Activated T-helper 17 cell treated with anti-CD3 and anti-CD28 coated beads, Interleukin-2, amount 50 U/mL, for 72 hours (primary cell): ENCODE measurements around the gene TMC2. TPM values are rescaled to one million over a fixed set of nuclear protein-coding genes. Genes with fewer than 3 reads are reported as not detected.
A peak's percentile ranks its signal among the peaks of the same experiment; 100 is the strongest.

Experiments
- ATAC-seq: fragments of 150-1000 bp; cut with Tn5 transposase; replicated peaks from 2 replicates; pipeline ENCODE4 v1.10.0; 2021; ENCODE audit warnings: mild to moderate bottlenecking, moderate library complexity
- H3K27ac Mint-ChIP-seq: one replicate; pipeline ENCODE4 v1.8.0; 2022; ENCODE audit warnings: mixed read lengths
- H3K27me3 Mint-ChIP-seq: one replicate; pipeline ENCODE4 v1.8.0; 2022; ENCODE audit warnings: mixed read lengths
- H3K36me3 Mint-ChIP-seq: one replicate; pipeline ENCODE4 v1.8.0; 2022; ENCODE audit warnings: low read depth, mild to moderate bottlenecking, mixed read lengths
- H3K4me1 Mint-ChIP-seq: one replicate; pipeline ENCODE4 v1.8.0; 2022; ENCODE audit warnings: mixed read lengths
- H3K4me3 Mint-ChIP-seq: one replicate; pipeline ENCODE4 v1.8.0; 2022; ENCODE audit warnings: mild to moderate bottlenecking, mixed read lengths
- H3K9me3 Mint-ChIP-seq: one replicate; pipeline ENCODE4 v1.8.0; 2022; ENCODE audit warnings: mixed read lengths
- total RNA-seq, 2 donors: library from RNA; stranded (reverse); gene quantifications; one replicate each; pipeline ENCODE4 v1.2.3, GENCODE V29; 2022

Gene TMC2
- total RNA-seq, 2 donors from 2014 or later = not detected

DNA sequence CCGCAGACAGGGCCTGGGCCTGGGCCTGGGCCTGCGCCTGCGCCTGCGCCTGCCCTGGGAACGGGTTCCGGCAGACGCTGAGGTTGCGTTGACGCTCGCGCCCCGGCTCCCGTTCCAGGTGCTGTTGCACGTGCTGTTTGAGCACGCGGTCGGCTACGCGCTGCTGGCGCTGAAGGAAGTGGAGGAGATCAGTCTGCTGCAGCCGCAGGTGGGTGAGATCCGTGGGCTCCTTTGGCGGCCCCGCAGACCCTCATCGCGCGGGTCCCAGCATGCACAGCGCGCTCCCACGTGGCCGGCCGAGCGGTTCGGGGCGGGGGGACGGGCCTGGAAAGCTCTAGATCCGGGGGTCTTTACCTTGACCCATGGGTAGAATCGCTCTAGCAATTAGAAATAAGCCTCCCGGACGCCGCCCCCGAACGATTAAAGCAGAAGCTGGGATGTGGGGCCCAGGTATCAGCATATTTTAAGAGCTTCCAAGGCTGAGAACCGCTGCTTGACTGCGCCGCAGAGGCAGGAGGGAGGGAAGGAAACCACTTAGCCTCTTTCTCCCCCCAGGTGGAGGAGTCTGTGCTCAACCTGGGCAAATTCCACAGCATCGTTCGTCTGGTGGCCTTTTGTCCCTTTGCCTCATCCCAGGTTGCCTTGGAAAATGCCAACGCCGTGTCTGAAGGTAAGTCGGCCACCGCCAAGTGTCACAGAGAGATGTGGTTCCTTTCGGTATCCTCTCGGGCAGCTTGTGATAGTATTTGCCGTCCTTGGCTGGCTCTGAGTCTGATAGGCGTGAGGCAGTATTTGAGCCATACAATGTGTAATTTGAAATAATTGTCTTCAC is 116.6 kb downstream of the TMC2 start:
- peaks cover 60% of the 10 kb centered on the region for H3K36me3 Mint-ChIP-seq
- H3K4me1 Mint-ChIP-seq = peaks cover 19% of the 10 kb centered on the region
- H3K27ac Mint-ChIP-seq = peak overlapping the region; percentile 89

DNA sequence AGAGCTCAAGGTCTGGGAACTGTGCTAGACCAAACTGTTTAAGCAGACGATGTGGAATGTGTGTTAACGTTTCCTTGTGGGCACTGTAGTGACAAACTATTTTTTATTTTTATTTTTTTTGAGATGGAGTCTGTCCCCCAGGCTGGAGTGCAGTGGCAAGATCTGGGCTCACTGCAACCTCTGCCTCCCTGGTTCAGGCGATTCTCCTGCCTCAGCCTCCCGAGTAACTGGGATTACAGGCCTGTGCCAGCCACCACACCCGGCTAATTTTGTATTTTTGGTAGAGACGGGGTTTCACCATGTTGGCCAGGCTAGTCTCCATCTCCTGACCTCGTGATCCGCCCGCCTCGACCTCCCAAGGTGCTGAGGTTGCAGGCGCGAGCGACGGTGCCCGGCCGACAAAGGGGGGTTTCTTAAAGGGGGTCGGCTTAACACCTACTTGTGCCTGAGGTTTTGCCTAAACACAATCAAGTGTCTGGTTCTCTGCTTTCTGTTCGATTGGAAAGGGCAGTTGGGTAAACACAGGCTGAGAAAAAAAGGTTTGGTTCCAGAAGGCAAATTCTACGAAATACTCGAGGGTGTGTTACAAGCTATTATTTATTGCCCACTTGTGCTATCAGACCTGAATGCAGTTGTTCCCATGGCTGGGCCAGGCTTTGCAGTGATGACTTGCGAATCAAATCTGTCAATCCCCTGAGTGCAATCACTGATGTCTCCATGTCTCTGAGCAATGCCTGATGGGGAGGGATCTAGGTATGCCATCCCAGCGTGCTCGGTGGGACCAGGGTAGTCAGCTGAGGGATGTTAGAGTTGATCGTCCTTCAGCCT is 117.4 kb downstream of the TMC2 start:
- H3K9me3 Mint-ChIP-seq = no peaks in the 10 kb centered on the region
- peaks cover 69% of the 10 kb centered on the region for H3K36me3 Mint-ChIP-seq
- no peak for ATAC-seq
- peaks cover 23% of the 10 kb centered on the region for H3K4me1 Mint-ChIP-seq
- peak overlapping the region; percentile 89 for H3K27ac Mint-ChIP-seq
- H3K27me3 Mint-ChIP-seq = no peaks in the 10 kb centered on the region
- H3K4me3 Mint-ChIP-seq = peak overlapping the region; percentile 81

More for the DNA sequence above, 116.6 kb downstream of the TMC2 start:
- Mint-ChIP-seq H3K4me3 (peak overlapping the region; percentile 81), H3K9me3 (no peaks in the 10 kb centered on the region), H3K27me3 (no peaks in the 10 kb centered on the region)
- peak; percentile 57 for ATAC-seq

DNA sequence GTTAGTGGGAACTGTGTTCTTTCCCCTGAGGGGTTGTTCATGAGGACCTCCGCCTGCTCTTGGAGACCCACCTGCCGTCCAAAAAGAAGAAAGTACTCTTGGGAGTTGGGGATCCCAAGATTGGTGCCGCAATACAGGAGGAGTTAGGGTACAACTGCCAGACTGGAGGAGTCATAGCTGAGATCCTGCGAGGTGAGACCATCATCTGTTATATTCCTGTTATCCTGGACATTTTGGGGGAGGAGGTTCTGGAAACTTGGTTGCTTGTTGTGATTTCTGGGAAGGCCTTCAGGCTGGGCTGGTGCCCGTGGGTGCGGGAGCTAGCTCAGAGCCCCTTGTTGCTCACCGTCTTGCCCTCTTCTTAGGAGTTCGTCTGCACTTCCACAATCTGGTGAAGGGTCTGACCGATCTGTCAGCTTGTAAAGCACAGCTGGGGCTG is 118.0 kb downstream of the TMC2 start:
- peaks cover 75% of the 10 kb centered on the region for H3K36me3 Mint-ChIP-seq
- peak overlapping the region; percentile 89 for H3K27ac Mint-ChIP-seq
- H3K27me3 Mint-ChIP-seq = no peaks in the 10 kb centered on the region
- no peak for ATAC-seq
- H3K4me1 Mint-ChIP-seq = peaks cover 28% of the 10 kb centered on the region
- no peaks in the 10 kb centered on the region for H3K9me3 Mint-ChIP-seq
- H3K4me3 Mint-ChIP-seq = peak overlapping the region; percentile 81

DNA sequence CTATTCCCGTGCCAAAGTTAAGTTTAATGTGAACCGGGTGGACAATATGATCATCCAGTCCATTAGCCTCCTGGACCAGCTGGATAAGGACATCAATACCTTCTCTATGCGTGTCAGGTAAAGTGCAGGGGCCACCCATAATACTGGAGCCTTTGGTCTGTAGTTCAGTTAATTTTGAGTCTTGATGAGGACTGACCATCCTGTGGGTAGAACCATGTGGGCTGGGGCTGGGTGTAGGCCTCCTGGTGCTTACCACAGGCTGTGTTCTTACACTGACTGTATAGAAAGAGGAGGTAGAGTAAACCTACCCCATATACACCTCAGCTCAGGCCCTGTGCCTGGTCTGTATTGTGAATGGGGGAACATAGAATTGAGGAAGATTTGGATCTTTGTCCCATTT is 118.5 kb downstream of the TMC2 start:
- ATAC-seq = no peak
- H3K27me3 Mint-ChIP-seq = no peaks in the 10 kb centered on the region
- H3K36me3 Mint-ChIP-seq = peaks cover 79% of the 10 kb centered on the region
- H3K4me3 Mint-ChIP-seq = peak overlapping the region; percentile 81
- peaks cover 28% of the 10 kb centered on the region for H3K4me1 Mint-ChIP-seq
- H3K27ac Mint-ChIP-seq = peak overlapping the region; percentile 89
- H3K9me3 Mint-ChIP-seq = no peaks in the 10 kb centered on the region

DNA sequence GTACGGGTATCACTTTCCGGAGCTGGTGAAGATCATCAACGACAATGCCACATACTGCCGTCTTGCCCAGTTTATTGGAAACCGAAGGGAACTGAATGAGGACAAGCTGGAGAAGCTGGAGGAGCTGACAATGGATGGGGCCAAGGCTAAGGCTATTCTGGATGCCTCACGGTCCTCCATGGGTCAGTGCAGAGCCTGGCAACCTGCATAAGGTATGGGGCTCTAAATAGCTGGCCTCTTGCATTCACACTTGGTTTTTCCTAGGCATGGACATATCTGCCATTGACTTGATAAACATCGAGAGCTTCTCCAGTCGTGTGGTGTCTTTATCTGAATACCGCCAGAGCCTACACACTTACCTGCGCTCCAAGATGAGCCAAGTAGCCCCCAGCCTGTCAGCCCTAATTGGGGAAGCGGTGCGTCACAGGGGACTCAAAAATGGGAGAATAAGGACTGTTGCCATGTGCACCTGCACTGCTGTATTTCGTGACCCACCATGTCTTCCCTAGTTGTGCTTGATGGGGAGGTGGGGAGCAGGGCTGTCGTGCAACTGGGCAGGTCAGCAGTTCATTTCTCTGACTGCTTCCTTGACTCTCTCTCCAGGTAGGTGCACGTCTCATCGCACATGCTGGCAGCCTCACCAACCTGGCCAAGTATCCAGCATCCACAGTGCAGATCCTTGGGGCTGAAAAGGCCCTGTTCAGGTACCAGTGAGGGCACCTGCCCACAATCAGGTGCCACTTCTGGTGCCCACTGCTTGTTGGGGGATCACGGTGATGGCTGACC is 119.2 kb downstream of the TMC2 start:
- peaks cover 86% of the 10 kb centered on the region for H3K36me3 Mint-ChIP-seq
- peaks cover 28% of the 10 kb centered on the region for H3K4me1 Mint-ChIP-seq
- no peak for ATAC-seq
- no peaks in the 10 kb centered on the region for H3K9me3 Mint-ChIP-seq
- peak overlapping the region; percentile 89 for H3K27ac Mint-ChIP-seq
- peak overlapping the region; percentile 81 for H3K4me3 Mint-ChIP-seq
- H3K27me3 Mint-ChIP-seq = no peaks in the 10 kb centered on the region

DNA sequence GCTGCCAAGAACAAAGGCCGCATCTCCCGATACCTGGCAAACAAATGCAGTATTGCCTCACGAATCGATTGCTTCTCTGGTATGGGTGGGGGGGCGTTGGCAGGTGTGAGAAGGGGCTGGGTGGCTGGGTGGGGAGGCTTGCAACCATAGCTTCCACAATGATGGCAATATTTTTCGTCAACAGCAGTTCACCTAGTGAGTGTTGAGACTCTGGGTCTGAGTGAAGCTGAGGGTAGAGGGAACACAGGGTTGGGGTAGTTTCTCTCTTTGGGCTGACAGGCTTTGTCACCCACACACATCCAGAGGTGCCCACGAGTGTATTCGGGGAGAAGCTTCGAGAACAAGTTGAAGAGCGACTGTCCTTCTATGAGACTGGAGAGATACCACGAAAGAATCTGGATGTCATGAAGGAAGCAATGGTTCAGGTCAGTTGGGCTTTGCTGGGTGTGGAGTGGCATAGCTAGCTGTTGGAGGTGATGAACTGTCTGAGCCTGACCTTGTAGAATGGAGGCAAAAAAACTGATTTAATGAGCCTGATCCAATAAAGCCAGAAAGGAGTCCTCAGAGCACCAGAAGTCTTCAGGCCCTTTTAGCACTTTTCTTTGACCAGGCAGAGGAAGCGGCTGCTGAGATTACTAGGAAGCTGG is 120.2 kb downstream of the TMC2 start:
- H3K27ac Mint-ChIP-seq = peak overlapping the region; percentile 75
- no peak for ATAC-seq
- H3K4me1 Mint-ChIP-seq = peaks cover 30% of the 10 kb centered on the region
- H3K4me3 Mint-ChIP-seq = peak overlapping the region; percentile 81
- peaks cover 96% of the 10 kb centered on the region for H3K36me3 Mint-ChIP-seq
- no peaks in the 10 kb centered on the region for H3K27me3 Mint-ChIP-seq
- no peaks in the 10 kb centered on the region for H3K9me3 Mint-ChIP-seq

DNA sequence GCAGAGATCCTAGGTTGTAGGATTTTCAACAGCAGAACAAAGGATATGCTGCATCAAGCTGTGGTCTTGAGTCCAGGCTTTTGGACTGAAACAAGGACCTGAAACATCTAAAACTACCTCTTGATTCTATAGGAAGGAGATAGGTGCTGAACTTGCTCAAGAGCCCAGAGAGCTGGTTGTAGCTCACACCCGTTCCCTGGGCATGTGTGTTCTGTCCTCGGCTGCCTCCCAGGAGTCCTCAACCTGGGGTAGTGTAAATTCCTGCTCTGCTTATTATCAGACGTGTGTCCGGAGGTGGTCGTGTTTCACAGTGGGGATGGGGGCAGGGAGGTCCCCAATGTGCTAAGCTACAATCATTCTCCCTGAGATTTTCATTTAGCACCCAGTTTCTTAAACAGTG is 120.9 kb downstream of the TMC2 start:
- Mint-ChIP-seq H3K36me3 (peaks cover 98% of the 10 kb centered on the region), H3K4me3 (peak overlapping the region; percentile 81), H3K27ac (peak overlapping the region; percentile 75), H3K9me3 (no peaks in the 10 kb centered on the region), H3K27me3 (no peaks in the 10 kb centered on the region), H3K4me1 (peaks cover 36% of the 10 kb centered on the region)
- ATAC-seq = no peak

DNA sequence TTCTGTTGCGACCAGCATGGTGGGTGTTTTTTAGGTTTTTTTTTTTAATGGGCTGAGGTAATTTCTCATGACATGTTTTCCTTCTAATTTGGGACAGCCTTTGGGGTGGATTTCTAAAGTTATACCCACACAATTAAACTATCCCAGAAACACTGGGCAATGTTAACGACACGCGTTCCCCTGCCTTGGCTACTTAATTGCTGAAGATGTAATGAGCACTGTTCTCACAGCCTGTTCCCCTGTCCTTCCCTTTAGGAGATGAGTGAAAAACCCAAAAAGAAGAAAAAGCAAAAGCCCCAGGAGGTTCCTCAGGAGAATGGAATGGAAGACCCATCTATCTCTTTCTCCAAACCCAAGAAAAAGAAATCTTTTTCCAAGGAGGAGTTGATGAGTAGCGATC is 121.3 kb downstream of the TMC2 start:
- no peak overlapping the region for H3K27ac Mint-ChIP-seq
- peaks cover 39% of the 10 kb centered on the region for H3K4me1 Mint-ChIP-seq
- ATAC-seq = no peak
- peaks cover 100% of the 10 kb centered on the region for H3K36me3 Mint-ChIP-seq
- H3K27me3 Mint-ChIP-seq = no peaks in the 10 kb centered on the region
- no peaks in the 10 kb centered on the region for H3K9me3 Mint-ChIP-seq
- no peak overlapping the region for H3K4me3 Mint-ChIP-seq

DNA sequence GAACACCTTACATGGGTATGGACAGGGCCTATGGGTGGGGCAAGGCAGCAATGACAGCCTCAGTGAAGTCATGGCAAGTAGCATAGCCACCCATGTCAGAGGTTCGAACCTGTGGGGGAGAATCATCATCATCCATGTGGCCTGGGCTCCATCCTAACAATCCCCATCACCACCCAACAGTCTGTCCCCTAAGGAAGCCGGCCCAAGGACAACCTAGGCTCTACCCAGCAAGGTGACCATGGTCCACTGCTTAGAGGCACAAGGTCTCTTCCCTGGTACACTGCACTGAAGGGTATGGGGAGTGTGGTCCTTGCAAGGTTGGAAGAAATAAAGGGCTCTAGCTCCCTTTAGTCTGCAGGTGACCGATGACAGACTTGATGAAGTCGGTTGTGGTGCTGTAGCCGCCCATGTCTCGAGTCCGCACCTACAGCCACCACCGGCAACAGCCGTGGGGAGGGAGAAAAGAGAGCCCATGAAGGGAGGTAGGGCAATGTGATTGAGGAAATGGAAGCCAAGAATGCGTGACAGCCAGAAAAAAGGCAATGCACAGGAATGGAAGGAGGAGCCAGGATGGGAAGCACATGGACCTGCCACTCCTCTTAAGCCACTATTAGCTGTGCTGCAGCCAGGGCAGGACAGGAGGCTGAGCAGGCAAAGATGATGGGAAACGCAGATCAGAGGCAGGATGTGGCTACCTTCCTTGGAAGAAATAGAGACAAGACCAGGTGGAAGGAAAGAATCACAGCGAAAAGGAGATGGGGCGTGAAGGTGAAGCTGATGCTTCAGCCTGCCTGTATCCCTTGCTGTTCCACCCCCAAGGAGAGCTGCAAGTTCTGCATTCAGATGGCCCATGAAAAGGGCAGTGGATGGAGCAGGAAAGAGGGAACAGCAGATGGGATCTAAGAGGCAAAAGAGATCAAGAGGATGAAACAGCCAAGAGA is 122.3 kb downstream of the TMC2 start:
- peak; percentile 38 for ATAC-seq
- peaks cover 39% of the 10 kb centered on the region for H3K4me1 Mint-ChIP-seq
- H3K27ac Mint-ChIP-seq = peak overlapping the region; percentile 80
- H3K4me3 Mint-ChIP-seq = peak overlapping the region; percentile 26
- no peaks in the 10 kb centered on the region for H3K27me3 Mint-ChIP-seq
- no peaks in the 10 kb centered on the region for H3K9me3 Mint-ChIP-seq
- peaks cover 92% of the 10 kb centered on the region for H3K36me3 Mint-ChIP-seq

DNA sequence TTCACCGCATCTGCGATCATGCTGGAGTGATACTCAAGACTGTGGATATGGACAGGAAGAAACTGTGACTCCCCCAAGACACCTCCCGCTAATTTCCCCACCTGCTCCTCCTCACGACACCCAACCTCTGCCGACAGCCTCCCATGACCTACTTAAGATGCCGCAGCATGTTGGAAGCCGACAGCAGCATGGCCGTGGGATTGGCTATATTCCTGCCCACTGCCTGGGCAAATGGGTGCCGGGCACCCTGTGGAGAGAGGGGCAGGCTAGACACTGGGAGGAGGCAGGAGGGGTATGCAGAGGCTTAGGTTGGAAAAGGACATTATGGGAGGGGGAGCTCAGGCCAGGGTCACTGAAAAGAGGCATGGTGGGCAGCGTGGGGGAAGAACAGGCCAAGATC is 123.2 kb downstream of the TMC2 start:
- Mint-ChIP-seq H3K27me3 (no peaks in the 10 kb centered on the region), H3K4me1 (peaks cover 41% of the 10 kb centered on the region), H3K36me3 (peaks cover 91% of the 10 kb centered on the region), H3K4me3 (no peak overlapping the region), H3K27ac (peak overlapping the region; percentile 80), H3K9me3 (no peaks in the 10 kb centered on the region)
- no peak for ATAC-seq

DNA sequence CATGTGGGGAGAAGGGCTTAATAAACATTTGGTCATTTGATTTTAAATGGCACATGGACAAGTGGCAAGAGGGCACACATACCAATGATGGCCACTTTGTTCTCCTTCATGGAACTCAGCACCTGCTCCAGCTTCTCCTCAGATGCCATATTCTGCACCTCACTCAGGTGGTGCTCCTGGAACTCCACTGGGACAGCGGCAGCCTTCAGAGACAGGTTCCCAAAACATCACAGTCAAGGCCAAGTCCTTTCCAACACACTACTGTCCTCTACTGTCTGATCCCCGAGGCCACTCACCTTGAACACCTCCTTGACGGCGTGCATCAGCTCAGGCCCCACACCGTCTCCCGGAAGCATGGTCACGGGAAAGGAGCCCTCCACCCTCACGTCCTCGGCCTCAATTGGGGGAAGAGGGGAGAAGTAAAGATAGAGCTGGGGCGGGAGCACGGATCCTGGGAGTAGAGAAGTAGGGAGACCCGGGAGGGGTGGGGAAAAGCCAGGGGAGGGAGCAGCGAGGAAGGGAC is 127.1 kb downstream of the TMC2 start:
- Mint-ChIP-seq H3K27ac (peak overlapping the region; percentile 93), H3K27me3 (no peaks in the 10 kb centered on the region), H3K4me1 (peaks cover 25% of the 10 kb centered on the region), H3K36me3 (peaks cover 52% of the 10 kb centered on the region), H3K9me3 (no peaks in the 10 kb centered on the region), H3K4me3 (peak overlapping the region; percentile 83)
- no peak for ATAC-seq

DNA sequence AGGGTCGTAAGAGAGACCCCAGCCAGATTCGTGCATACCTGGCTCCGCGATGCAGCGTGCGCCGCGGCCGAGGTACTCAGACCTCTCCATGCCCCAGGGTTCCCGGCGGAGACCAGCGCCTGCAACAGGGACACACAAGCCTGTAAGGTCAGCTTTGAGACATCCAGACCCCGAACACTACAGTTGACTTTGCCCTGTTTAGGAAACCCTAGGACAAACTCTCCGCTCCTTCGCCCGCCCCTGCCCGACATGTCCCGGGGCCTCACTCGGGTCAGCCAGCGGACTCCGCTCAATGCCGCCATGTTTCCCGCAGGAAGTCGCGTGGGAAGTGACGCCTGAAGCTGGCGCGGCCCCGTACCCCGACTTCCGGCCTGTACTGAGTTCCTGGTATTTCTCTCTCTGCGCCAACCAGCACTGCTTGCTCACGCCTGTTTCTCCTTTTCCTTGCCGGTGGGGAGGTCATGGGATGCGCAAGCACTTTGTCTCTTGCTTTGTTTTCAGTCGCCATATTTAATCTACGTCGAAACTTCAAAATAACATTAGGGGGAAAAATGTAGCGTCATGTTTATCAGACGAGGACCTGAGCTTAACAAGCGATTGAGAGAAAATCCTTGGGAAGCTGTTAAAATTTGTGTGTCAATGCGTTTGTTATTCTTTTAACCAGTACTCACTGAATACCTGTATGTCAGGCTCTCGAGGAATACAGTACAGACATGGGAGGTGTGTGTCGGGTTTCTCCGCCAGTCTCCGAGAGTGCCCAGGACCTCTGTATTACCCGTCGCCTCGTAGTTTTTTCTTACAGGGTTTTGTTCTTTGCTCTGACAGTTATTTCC is 127.7 kb downstream of the TMC2 start, which contains the start of gene IDH3B:
IDH3B (minus strand) TSS at position 330 of the 833 bp plus-strand sequence; CDS start at position 302, 28 bp downstream.
- Mint-ChIP-seq H3K4me1 (peaks cover 18% of the 10 kb centered on the region), H3K27me3 (no peaks in the 10 kb centered on the region), H3K27ac (peak within 1 kb of the TSS; percentile 93), H3K36me3 (peaks cover 45% of the 10 kb centered on the region), H3K4me3 (peak within 1 kb of the TSS; percentile 83), H3K9me3 (no peaks in the 10 kb centered on the region)
- ATAC-seq = peak; percentile 99
